HUES6 (cell line): Measurements from ENCODE around the gene TMEM239.

ENCODE experiments used
- H3K27ac ChIP-seq: 2 replicates; pipeline ENCODE4 v1.7.0; 2013; ENCODE audit warnings: low read depth, mild to moderate bottlenecking, low read length, inconsistent platforms
- H3K27me3 ChIP-seq: 2 replicates; pipeline ENCODE4 v1.6.1; 2013; ENCODE audit warnings: low read length; ENCODE audit not compliant: control insufficient read depth, insufficient read depth
- H3K36me3 ChIP-seq: 2 replicates; pipeline ENCODE4 v1.6.1; 2013; ENCODE audit warnings: low read length; ENCODE audit not compliant: control insufficient read depth, insufficient read depth
- H3K4me1 ChIP-seq: 2 replicates; pipeline ENCODE4 v1.6.1; 2013; ENCODE audit warnings: low read length; ENCODE audit not compliant: control insufficient read depth, insufficient read depth
- H3K4me3 ChIP-seq: 2 replicates; pipeline ENCODE4 v1.5.1; 2013; ENCODE audit warnings: low read depth, low read length
- H3K9ac ChIP-seq: one replicate; pipeline ENCODE4 v1.6.1; 2013; ENCODE audit warnings: mild to moderate bottlenecking, low read length
- H3K9me3 ChIP-seq: 2 replicates; pipeline ENCODE4 v1.6.1; 2013; ENCODE audit warnings: low read depth, low read length; ENCODE audit not compliant: control insufficient read depth, insufficient read depth

Gene TMEM239

DNA sequence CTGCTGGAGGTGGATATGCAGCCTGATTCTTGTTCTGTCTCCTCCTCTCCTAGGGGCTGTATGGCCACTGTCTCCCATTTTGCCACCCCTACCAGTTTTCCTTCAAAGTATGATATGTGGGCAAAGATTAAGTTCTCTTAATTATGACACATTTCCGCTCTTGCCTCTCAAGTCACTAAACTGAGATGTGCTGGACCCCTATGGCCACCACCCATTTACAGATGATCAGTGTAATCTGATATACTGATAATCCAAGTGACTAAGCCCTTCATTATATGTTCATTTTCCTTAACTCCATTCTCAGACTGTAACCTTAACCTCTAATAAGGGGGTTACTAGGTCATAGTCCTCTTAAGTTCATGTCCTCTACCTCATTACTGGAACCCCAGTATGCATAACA, 2.1 kb upstream of the TMEM239 start:
- peaks cover 6% of the 10 kb centered on the region for H3K9me3 ChIP-seq
- no peak overlapping the region for H3K9ac ChIP-seq
- H3K27ac ChIP-seq, result no peak overlapping the region
- H3K4me1 ChIP-seq, result peaks cover 5% of the 10 kb centered on the region; the same call in 1 of the 2 replicates
- no peak overlapping the region for H3K4me3 ChIP-seq
- H3K36me3 ChIP-seq, result no peaks in the 10 kb centered on the region
- peaks cover 13% of the 10 kb centered on the region for H3K27me3 ChIP-seq

DNA sequence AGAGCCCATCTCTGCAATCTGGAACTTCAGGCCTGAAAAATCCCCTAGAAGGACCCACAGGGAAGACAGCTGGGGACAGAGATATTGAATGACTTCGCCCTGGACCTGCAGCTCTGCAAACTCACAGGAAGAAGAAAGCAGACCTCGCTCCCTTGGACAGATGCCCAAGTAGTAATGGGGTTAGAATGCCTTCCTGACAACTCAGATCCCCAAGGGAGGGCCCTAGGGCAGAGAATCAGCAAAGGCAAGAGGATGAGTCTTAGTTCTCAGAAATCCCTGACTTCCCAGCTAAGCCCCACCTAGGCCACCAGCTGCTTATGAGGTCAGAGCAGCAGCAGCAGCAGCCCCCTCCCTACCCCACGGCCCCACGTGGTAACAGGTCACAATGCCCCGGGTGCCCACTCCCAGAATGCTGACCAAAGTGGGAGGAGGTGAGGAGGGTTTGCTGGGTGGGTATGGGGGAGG, 1.5 kb upstream of the TMEM239 start, which contains the start of gene C20orf141:
Gene C20orf141, plus strand, starts transcription at position 401 of the 465 bp plus-strand sequence. CDS start 198 bp downstream, outside the sequence.
- Histone ChIP-seq H3K4me3 (no peak within 1 kb of the TSS), H3K27ac (no peak within 1 kb of the TSS), H3K36me3 (no peaks in the 10 kb centered on the region), H3K4me1 (peaks cover 5% of the 10 kb centered on the region; the same call in 1 of the 2 replicates), H3K9ac (no peak within 1 kb of the TSS), H3K9me3 (peaks cover 6% of the 10 kb centered on the region), H3K27me3 (peaks cover 19% of the 10 kb centered on the region)

DNA sequence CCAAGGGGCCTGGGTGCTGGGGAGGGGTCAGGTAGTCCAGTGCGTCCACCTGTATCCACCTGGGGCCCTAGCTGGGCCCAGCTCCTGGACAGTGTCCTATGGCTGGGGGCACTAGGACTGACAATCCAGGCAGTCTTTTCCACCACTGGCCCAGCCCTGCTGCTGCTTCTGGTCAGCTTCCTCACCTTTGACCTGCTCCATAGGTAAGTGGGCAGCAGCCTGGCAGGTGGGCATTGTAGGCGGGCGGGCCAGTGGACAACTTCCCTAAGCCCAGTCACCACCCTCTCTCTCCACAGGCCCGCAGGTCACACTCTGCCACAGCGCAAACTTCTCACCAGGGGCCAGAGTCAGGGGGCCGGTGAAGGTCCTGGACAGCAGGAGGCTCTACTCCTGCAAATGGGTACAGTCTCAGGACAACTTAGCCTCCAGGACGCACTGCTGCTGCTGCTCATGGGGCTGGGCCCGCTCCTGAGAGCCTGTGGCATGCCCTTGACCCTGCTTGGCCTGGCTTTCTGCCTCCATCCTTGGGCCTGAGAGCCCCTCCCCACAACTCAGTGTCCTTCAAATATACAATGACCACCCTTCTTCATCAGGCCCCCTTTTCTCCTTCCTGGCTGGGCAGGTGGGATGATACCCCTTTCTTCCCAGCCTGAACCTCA, 793 bp upstream of the TMEM239 start:
- no peak overlapping the region for H3K27ac ChIP-seq

DNA sequence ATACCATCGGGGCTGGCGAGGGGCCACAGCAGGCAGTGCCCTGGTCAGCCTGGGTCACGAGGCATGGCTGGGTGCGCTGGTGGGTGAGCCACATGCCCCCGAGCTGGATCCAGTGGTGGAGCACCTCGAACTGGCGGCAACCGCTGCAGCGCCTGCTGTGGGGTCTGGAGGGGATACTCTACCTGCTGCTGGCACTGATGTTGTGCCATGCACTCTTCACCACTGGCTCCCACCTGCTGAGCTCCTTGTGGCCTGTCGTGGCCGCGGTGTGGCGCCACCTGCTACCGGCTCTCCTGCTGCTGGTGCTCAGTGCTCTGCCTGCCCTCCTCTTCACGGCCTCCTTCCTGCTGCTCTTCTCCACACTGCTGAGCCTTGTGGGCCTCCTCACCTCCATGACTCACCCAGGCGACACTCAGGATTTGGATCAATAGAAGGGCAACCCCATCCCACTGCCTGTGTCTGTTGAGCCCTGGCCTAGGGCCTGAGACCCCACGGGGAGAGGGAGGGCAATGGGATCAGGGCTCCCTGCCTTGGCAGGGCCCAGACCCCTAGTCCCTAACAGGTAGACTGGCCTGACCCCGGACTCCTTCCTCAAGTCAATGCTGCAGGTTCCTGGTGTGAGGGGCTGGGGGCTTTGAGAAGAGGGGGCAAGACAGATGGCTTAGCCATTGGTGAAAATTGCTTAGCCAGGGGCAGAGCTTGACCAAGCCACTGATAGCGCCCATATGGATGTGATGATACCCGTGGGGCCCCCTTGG, 598 bp downstream of the TMEM239 start:
- no peaks in the 10 kb centered on the region for H3K36me3 ChIP-seq
- peaks cover 6% of the 10 kb centered on the region for H3K9me3 ChIP-seq
- H3K4me1 ChIP-seq, result peaks cover 21% of the 10 kb centered on the region
- H3K9ac ChIP-seq, result no peak overlapping the region
- H3K27me3 ChIP-seq, result peaks cover 40% of the 10 kb centered on the region
- no peak overlapping the region for H3K4me3 ChIP-seq
- no peak overlapping the region for H3K27ac ChIP-seq

More for the DNA sequence above, 793 bp upstream of the TMEM239 start:
- Histone ChIP-seq H3K9ac (no peak overlapping the region), H3K4me1 (peaks cover 12% of the 10 kb centered on the region), H3K9me3 (peaks cover 6% of the 10 kb centered on the region), H3K27me3 (peaks cover 26% of the 10 kb centered on the region), H3K36me3 (no peaks in the 10 kb centered on the region), H3K4me3 (no peak overlapping the region)

DNA sequence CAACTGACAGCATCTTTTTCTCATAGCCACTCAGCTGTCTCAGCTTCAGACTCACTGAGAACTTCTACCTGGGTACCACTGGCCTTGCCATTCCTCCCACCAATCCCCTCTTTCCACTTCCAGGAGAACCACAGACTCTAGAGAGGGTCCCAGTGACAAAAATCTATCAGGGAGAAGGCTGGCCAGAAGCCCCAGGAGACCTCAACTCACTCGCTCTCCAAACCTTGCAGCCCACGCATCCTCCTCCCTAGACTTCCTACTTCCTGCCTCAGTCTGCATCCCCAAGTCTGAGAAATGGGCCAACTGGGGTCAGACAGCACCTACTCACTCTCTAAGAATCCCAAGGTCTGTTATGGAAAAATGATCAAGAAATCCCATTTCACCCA, 1.2 kb downstream of the TMEM239 start:
- H3K9me3 ChIP-seq, result peaks cover 2% of the 10 kb centered on the region

DNA sequence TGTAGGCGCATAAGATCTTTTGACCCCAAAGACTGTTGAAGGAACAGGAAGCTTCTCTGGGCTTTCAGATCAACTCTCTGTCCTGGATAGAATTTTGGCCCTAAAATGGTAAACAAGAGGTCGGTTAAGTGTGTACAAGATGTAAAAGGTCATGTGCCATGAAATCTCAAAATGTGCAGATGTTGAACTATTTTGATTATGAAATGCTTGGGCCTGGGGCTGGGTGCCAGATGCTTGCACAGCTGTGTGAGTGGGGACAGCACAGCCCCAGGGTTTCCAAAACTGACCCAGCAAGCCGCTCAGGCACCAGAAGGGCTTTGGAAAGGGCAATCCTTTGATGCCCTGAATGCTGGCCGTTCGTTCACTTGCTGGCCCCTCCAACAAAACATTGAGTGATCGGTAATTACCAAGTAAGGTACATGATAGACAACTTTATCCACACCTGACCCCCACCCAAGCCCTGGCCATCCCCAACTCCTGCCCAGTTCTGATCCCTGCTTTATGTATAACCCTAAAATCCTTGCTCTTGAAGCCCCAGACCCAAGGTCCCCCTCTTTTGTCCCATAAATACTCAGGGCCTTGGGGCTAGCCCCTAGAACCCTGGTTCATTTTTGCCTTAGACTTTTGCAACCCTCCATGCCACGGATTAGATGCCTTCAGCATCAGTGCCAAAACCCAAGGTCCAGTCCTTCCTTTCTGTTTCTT, 1.9 kb downstream of the TMEM239 start:
- Histone ChIP-seq H3K4me1 (peaks cover 21% of the 10 kb centered on the region), H3K36me3 (no peaks in the 10 kb centered on the region), H3K9me3 (no peaks in the 10 kb centered on the region), H3K27me3 (peaks cover 47% of the 10 kb centered on the region), H3K9ac (no peak overlapping the region), H3K4me3 (no peak overlapping the region), H3K27ac (no peak overlapping the region)

More for the DNA sequence above, 1.2 kb downstream of the TMEM239 start:
- Histone ChIP-seq H3K27ac (no peak overlapping the region), H3K36me3 (no peaks in the 10 kb centered on the region), H3K9ac (no peak overlapping the region), H3K4me1 (peaks cover 21% of the 10 kb centered on the region), H3K27me3 (peaks cover 46% of the 10 kb centered on the region), H3K4me3 (no peak overlapping the region)

DNA sequence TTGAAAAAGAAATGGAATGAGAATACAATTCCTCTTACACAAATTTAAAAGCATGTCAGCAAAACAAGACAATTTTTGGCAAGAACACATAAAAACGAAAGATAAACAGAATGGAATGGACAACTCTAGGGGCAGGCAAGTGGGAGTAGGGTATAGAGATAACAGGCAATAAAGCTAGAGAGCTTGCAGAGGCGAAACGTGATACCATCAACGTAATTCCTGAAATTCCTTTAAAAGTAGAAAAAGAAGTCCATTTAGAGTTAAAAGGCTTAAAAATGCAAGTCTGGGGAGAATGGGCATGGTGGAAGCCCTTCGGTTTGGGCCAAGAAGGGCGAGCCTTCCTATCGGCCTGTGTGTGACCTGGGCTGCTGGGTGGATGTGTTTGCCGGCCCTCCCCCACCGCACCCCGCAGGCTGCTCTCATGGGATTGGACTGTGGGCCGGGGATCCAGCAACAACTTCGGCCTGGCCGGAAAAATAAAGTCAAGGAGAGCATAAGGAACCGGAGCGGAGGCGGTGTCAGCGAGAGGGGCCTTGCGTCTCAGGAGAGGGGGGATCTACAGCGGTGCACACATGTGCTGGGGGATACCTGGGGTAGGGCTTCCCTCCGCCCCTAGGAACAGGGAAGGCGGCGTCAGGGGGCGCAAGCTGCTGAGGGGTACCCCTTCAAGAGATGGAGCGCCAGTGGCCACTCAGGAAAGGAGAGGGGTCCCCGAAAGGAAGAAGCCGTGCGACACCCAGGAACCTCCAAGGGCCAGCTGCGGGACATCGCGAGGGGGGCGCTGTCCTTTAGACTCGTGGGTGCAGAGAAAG, 4.1 kb downstream of the TMEM239 start:
- Histone ChIP-seq H3K36me3 (no peaks in the 10 kb centered on the region), H3K4me1 (peaks cover 15% of the 10 kb centered on the region), H3K27ac (no peak overlapping the region), H3K9ac (no peak overlapping the region), H3K27me3 (peaks cover 47% of the 10 kb centered on the region), H3K4me3 (peak overlapping the region; percentile 29), H3K9me3 (no peaks in the 10 kb centered on the region)

DNA sequence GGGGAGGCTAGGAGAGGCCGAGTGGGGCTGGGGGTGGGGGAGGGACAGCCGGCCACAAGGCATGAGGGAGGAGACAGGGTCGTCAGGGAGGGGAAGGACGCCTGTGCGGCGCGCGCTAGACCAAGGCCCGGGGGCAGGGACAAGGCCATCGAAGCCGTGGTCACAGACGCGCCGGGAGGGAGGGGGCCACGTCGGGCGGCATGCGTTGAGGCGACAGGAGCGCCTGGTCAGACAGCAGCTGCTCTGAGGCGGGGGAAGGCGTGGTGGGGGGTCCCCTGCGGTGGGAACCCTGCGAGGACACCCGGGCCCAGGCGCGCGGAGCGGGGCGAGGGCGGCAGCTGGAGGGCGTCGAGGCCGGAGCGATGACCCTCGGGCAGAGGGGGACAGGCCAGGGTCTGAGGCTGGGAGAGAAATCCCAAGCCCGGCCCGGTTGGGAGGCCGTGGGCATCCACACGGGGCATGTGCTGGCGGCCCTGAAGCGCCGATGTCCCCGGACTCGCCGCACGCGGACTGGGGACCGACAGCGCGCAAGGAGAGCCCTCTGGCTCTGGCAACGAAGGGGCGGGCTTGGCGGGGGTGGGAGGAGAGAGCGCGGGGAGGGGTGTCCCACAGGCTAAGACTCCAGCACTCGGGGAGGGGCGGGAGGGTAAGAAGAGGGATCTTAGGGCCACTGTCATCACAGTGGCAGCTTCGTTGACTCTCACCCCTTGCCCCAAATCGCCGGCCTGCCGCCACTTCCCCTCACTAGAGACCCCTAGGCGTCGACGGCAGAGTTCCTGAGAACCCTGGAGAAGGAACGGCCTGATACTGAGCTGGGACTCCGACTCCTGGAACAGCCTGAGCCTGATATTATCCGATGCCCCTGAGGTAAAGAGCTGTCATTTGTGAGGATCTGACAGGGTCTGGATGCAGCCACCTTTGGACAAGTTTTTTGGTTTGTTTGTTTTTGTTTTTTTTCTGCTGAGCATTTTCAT, 5.0 kb downstream of the TMEM239 start:
- Histone ChIP-seq H3K4me1 (peaks cover 15% of the 10 kb centered on the region), H3K27me3 (peaks cover 51% of the 10 kb centered on the region), H3K9me3 (no peaks in the 10 kb centered on the region), H3K4me3 (peak overlapping the region; percentile 29), H3K36me3 (no peaks in the 10 kb centered on the region), H3K27ac (no peak overlapping the region), H3K9ac (no peak overlapping the region)

DNA sequence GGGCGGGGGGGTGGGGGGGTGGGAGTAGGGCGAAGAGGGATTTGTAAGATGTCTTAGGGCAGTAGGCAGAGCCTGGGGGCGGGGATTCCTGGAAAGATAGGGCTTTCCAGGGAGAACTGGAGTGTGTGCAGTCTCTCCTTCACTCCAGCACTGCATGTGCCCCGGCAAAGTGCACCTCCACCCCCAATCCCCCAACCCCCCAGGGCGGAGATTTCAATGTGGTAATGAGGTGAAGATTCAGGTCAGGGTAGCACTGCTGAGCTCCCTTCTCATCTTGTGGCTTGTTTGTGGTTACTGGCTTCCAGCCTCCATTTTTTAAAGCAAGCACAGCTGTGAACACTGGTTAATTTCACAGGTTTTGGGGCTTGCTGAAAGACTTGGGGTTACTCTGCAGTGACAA, 5.9 kb downstream of the TMEM239 start:
- H3K9ac ChIP-seq, result no peak overlapping the region
- no peaks in the 10 kb centered on the region for H3K36me3 ChIP-seq
- peak overlapping the region; percentile 35 for H3K4me3 ChIP-seq
- peaks cover 55% of the 10 kb centered on the region for H3K27me3 ChIP-seq
- H3K27ac ChIP-seq, result no peak overlapping the region
- H3K4me1 ChIP-seq, result peaks cover 15% of the 10 kb centered on the region
- H3K9me3 ChIP-seq, result no peaks in the 10 kb centered on the region
